ENCODE data around the gene PTPN1.

PTPN1 gene

DNA sequence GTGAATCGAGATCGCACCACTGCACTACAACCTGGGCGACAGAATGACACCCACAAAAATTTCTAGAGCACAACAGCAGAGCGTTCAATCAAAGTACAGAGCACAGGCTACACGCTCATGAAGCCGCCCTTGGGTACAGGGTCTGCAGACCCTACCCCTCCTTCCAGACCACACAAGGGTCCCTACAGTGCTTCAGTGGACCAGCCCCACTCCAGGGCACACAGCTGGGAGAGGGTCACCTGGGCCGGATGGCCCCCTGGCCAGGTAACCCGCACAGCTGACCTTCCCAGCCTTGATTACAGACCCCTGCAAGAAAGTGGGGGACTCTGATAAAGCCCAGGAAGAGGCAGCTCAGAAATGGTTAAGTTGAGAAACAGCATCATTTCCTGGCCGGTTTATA, 117.6 kb downstream of the PTPN1 start:
- in situ Hi-C loops (cut with HindIII; ENCODE audit: low sequenced_read_pairs), result no loop called here

DNA sequence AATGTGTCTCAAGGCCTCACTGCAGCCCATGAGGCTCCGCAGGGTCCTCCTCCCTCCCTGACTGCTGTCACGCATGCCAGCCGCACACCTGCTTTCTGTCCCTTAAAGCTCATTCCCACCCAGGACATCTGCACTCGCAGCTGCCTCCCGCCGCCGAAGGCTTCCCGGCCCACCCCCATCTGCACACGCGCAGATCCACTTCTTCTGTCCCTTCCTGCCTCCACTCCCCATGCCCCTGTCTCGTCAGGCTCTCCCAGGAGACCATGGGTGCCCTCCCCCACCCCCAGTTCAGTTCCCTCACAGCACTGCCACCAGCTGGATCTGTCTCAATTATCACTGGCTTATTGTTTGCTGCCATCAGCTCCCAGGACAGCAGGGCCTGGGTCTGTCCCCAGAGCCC, 118.1 kb downstream of the PTPN1 start:
- in situ Hi-C loops (cut with HindIII; ENCODE audit: low sequenced_read_pairs), result no loop called here

DNA sequence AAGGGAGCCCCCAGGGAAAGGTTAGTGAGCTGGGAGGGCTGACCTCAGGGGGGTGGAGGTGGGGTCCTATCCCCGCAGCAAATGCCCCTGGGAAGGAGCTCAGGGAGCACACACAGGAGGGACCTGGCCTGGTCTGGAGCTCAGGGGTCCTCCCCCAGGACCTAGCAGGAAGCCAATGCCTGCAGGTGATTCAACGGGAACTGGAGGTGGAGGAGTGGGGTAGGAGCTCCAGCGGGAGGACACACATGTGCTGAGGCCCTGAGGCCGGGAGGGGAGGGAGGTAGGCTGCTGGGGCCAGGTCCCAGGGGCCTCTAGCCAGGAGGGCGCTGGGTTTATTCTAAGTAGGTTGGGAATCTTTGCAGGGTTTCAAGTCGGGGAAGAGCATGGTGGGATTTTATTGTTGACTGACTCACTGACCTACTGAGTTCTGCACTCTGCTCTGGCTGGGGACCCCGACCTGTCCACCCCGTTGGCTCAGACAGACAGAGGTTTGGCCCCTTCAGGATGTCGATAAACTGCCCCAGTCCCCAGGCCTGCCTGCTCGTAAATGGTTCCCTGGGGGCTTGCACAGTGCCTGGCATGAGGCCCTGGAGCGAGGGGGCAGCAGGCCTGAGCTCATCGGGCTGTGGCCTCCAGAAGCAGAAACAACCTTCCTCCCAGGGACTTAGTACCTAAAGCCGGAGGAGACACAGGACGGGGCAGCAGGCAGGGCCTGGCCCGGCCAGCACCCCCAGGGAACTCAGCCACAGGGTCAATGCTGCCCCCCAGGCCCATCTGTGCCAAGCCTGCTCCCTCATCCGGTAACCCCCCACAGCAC, 118.9 kb downstream of the PTPN1 start:
- in situ Hi-C loops (cut with HindIII; ENCODE audit: low sequenced_read_pairs), result no loop called here

DNA sequence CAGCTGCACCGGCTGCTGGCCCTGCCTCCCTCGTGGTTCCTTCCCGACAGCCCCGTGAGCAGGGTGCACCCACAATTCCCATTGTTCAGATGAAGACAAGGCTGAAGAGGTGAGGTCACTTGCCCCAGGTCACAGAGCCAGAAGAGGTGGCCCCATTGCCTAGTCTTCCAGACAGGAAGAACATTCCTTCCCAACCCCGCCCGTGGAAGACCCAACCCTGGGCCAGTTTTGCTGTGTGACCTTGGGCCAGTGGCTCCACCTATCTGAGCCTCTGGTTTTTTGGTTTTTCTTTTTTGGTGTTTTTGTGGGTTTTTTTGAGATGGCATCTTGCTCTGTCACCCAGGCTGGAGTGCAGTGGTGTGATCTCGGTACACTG, 119.5 kb downstream of the PTPN1 start:
- in situ Hi-C loops (cut with HindIII; ENCODE audit: low sequenced_read_pairs), result no loop called here

DNA sequence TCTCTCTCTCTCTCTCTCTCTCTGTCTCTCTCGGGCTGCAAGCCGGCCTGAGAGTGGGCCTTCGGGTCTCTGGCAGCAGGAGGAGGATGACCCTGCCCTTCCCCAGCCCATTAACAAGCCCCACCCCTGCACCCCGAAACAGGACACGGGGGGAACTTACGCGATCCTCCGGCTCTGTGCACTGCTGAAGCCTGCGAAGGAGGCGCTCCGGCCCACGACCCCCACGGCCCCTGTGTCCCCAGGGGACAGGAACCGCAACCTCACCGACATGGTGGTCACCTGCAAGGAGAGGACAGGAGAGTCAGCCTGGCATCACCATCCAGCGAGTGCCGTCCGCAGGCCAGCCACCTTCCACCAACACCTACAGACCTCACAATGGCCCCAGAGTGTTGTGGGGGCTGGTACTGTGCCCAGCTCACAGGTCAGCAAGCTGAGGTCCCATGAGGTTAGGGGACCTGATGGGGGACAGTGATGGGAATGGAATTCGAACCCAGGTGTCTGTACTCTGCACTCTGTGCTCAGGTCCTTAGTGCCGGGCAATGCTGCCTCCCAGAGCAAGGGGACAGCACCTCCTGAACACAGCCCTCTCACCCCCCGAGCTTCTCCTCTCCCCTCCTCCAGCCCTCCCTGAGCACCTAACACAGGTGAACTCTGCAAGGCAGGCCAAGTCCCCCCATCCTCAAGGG, 120.5 kb downstream of the PTPN1 start:
- in situ Hi-C loops (cut with HindIII; ENCODE audit: low sequenced_read_pairs), result no loop called here

DNA sequence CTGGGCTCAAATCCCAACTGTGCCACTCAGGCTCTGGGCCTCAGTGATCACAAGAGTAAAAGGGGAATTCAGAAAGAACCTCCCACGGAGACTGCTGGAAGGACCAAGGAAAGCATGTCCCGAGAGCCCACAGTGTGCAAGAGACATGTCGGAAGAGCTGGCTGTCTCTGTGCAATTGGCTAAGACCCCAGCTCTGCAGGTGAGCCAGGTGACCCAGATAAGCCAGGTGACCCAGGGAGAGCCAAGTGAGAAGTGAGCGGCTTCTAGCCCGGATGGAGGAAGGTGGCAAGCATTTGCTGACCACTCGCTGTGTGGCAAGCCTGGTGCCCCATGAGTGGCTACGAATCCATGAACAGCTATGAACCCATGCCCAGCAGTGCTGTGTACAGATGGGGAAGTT, 122.1 kb downstream of the PTPN1 start:
- in situ Hi-C loops (cut with HindIII; ENCODE audit: low sequenced_read_pairs), result no loop called here

DNA sequence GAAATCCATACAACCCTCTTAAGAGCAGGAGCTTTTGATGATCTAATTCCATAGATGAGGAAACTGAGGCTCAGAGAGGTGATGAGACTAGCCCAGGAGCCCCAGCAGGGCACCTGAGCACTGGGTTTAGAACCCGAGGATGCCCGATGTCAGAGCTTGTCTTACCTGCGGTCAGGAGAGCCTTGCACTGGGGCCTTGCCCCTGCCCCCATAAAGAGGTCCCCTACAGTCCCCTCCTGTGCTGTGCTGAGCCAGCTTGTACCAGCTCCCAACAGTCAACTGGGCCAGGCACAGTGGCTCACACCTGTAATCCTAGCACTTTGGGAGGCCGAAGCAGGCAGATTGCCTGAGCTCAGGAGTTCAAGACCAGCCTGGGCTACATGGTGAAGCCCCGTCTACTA, 122.5 kb downstream of the PTPN1 start:
- in situ Hi-C loops (cut with HindIII; ENCODE audit: low sequenced_read_pairs), result no loop called here

DNA sequence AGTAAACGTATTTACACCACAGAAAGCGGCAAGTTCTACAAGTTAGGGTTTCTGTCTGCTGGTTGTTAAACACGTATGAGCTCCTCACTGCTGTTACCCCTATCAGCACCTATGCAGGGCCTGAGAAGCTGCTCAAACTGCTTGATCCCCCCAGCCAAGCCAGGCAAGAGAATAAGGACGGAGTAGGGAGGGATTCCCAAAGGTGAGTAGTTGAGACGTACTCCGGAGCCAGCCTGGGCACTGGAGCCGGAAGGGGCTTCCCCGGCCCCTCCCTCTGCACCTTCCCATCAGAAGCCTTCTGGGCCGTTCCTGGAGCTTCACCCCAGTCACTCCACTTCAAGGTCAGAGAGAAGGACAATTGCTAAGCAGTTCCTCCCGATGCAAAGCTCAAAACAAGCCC, 123.2 kb downstream of the PTPN1 start:
- in situ Hi-C loops (cut with HindIII; ENCODE audit: low sequenced_read_pairs), result no loop called here

DNA sequence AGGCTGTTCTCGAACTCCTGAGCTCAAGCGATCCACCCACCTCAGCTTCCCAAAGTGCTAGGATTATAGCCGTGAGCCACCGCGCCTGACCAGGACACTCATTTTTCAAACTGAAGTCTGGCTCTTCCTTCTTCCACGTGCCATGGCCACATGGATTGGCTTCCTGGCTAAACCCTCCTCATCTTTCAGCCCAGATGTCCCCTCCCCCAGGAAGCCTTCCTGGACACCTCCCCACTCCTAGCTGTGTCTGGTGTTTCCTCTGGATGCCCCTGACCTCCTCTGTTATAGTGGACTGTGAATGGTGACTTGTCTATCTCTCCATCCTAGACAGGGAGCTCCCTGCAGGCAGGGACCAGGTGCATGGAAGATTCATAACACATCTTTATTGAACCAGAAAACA, 124.0 kb downstream of the PTPN1 start:
- in situ Hi-C loops (cut with HindIII; ENCODE audit: low sequenced_read_pairs), result no loop called here
